Measurements from ENCODE around the gene COL8A2.

DNA sequence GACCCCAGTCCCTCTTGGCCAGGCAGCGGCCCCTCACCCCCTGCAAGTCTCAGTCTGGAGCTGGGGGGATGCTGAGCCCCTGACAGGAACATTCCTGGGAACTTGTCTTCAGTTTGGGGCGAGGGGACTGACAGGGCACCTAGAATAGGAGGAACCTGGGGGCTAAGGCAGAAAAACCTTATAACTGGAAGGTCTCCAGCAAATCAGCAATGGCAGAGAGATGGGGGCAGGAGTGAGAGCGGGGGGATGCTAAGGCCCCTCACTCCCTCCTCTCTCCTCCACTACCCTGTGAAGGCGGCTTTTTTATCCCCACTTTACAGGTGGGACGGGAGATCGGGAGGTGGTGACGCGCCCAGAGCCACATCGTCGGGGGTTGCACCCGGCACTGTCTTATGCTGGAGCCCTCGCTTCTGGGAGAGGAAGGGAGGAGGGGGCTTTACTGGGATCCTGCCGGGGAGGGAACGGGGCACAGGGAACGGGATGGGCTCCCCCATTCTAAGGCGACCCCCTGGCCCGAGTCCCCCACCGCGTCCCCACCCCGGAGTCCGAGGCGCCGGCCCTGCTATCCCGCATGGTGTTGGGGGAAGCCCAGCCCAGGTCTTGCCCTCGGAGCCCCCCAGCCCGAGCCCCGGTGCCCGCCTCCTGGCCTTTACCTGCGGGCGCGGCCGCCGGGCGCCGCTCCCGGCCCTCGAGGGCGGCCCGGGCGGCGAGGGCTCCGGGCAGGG, 456 bp downstream of the COL8A2 start:
- TF ChIP-seq CTCF (conservative IDR thresholded peaks at IDR 0.05; ENCODE audit: low read depth, low read length) (no peak), EZH2 (IDR thresholded peaks at IDR 0.05; ENCODE audit: borderline replicate concordance, low read depth, low read length, poor library complexity, severe bottlenecking) (no peak)

Data from A673 (cell line).